ENCODE data around the gene WNT5B.

WNT5B gene

GRCh38 chr12:1650978-1651361 lies 21.9 kb downstream of the WNT5B start:
- no peak for DNase-seq (ENCODE audit: low read depth in 2 of 2)

- no peak for DNase-seq (ENCODE audit: low read depth in 2 of 2)
Observed at GRCh38 chr12:1651946-1652345, 22.9 kb downstream of the WNT5B start.

- no peak for DNase-seq (ENCODE audit: low read depth in 2 of 2)
Observed at GRCh38 chr12:1655225-1655788, 26.3 kb downstream of the WNT5B start.

DNA sequence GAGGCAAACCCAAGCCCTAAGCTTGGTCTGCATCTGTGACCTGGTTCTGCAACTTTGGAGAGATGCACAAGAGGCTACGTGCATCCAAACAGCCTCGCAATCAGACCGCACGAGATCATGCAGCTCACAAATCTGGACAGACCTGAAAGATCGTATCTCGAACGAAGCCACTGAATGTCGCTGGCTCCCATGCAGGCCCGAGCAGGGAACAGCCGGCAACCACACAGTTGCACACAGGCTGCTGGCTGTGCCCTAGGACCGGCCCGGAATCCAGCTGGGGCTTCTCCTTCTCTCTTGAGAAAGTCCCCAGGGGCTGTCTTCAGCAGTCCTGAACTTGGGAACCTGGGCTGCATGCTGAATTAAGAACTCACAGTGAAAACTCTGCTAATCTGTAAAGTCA lies 27.9 kb downstream of the WNT5B start:
- no peak for DNase-seq (ENCODE audit: low read depth in 2 of 2)

GRCh38 chr12:1657688-1658087 lies 28.7 kb downstream of the WNT5B start:
- no peak for DNase-seq (ENCODE audit: low read depth in 2 of 2)

DNA sequence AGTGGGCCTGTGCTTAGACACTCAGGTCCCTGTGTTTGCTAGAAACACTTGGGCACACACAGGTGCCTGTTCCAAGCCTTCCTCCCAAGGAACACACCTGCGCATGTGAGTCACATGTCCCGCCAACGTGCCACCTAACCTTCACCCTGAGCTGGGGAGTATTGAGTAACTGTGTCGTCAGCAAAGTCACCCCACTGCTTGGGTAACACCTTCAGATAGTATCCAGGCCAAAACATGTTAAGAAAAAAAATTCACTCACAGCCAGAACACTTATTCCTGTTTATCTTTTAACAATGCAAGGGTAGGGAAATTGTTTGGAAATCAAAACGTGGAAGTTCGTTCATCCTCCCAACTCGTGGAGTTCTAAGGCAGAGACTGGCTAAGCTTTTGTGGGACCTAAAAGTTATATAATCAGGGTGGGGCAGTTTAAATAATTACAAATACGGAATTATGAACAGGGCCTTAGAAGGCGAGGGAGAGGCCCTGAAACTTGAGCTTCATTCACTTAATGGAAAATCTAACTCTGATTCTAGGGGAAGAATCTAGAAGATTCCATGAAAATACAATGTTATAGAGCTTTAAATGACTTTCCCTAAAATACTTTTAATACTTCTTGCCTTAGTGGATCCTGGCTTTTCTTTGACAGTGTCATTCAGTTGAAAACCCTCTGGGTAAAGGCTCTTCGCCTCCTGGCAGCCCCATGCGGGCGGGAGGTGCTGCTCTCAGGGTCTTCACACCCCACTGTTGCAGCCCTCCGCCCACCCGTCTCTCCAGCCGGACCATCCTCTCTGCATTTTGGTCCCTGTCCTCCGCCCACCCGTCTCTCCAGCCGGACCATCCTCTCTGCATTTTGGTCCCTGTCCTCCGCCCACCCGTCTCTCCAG lies 31.5 kb downstream of the WNT5B start:
- peak; percentile 55 to 60 for DNase-seq (ENCODE audit: low read depth in 2 of 2)

GRCh38 chr12:1661553-1662335 lies 32.7 kb downstream of the WNT5B start:
- DNase-seq (ENCODE audit: low read depth in 2 of 2) = peak; percentile 69 to 80

DNA sequence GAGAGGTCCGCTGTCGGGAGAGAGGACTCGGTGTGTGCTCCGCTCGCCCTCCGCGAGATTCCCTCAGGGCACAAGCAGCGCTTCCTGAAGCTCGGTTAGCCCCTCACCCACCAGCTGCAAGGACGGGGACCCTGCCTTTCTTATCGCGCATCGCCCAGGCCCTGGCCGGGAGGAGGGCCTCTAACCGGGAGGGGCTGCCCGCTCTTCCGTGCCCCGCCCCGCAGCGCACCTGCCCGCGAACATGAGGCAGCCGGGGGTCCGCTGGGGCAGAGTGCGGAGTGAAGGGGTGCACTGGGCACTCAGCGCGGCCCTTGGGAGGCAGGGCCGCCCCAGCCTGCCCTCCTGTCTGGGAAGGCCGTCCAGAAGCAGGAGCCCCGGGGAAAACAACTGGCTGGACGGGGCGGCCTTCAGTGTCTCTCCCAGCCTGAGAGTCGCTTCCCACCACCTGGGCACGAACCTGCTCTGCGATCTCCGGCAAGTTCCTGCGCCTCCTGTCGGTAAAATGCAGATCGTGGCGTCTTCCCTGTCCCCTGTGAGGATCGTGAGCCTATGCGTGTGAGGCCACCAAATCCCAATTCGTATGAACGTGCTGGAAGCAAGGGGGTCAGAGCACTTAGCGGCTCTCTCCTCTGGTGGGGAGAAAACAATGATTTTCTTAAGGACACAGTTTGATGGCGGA lies 33.9 kb downstream of the WNT5B start:
- peak in 1 of 2 donors; percentile 12 for DNase-seq (ENCODE audit: low read depth in 2 of 2)

DNA sequence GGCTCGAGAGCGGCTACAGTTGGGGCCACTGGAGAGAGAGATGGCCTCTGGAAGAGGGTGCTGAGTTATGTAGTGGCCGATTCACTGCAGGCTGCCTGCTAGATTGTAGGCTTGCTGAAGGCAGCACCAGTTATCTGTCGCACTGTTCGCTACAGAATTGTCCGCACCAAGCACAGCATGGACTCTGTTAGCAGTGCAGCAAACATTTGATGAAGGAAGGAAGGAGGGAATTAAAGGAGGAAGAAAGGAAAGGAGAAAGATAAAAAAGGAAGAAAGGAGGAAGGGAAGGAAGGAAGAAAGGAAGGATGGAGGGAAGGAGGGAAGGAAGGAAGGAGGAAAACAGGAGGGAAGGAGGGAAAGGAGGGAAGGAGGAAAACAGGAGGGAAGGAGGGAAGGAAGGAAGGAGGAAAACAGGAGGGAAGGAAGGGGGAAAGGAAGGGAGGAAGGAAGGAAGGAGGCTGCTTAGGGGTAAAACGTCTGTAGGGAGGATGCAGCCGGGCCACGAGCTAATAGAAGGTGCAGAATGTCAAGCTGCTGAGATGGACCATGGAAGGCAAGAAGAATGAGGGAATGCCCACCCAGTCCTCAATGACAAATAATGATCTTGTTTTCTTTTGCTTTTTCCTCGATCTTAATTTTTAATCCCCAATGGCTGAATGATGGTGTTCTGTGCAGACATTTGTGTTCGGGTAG lies 34.6 kb downstream of the WNT5B start:
- no peak for DNase-seq (ENCODE audit: low read depth in 2 of 2)

- no peak for DNase-seq (ENCODE audit: low read depth in 2 of 2)
Observed at GRCh38 chr12:1665366-1665765, 36.3 kb downstream of the WNT5B start.

DNA sequence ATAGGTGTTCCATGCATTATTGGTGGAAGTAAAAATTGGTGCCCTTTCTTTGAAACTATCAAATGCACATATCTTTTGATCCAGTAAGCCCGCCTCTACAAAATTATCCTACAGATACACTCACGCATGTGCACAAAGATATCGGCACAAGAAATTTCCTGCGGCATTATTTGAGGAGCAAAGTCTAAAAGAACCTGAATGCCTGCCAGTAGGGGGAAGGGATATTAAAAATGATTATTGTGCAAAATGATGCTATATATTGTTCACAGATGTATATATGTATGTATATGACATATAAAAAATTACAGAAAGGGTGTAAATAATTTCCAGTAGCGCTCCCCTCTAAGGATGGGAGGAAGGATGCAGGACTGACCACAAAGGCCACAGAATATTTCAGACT lies 37.2 kb downstream of the WNT5B start:
- no peak for DNase-seq (ENCODE audit: low read depth in 2 of 2)

DNA sequence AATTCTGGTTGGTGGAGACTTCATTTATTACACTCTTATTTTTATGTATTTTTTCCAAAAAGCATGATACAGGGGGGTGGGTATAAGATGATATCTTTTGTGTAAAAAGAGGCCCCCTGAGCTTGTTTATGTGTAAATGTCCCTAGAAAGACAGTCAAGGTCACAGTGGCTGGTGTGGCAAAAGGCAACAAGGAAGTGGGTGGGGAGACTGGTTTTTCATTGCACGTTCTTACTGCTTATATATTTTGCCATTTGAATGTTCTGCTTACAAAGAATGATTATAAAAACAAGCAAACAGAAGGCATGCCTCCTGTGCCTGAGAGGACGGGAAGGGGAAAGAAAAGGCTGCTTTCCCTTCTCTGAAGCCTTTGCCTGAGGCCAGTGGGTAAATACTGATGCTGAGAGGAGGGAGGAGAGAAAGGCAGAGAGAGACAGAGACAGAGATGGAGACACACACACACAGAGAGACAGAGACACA lies 37.7 kb downstream of the WNT5B start:
- DNase-seq (ENCODE audit: low read depth in 2 of 2) = no peak

DNA sequence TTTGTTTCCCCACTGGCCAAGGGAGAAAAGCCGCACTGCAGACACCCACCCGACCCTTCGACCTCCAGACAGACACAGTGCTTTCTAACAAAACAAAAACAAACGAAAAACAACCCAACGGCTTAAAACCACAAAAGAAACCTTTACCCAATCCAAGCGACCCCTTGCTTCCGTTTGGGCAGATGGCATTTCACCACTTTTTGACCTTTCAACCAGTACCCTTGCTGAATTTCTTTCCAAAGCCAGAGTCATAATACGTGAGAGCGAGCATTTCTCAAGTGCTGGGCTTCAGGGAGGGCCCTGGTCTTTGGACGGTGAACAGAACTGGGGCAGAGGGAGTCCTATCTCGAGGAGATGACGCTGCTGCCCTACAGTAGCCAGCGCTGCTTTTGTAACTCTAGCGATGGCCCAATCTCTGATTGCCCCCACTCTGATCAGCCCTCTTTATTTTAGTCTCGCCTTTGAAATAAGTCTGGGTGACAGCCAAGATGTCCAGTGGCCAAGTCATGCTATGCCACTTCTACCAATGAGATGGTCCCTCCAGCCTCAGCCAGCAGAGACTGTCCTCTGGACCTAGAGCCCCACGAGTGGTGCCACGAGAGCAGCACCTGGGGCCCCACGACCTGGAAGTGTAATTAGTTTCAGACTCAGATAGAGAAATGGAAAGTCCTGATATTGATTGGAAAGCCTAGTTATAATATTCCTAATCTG lies 40.0 kb downstream of the WNT5B start:
- DNase-seq (ENCODE audit: low read depth in 2 of 2) = no peak

DNA sequence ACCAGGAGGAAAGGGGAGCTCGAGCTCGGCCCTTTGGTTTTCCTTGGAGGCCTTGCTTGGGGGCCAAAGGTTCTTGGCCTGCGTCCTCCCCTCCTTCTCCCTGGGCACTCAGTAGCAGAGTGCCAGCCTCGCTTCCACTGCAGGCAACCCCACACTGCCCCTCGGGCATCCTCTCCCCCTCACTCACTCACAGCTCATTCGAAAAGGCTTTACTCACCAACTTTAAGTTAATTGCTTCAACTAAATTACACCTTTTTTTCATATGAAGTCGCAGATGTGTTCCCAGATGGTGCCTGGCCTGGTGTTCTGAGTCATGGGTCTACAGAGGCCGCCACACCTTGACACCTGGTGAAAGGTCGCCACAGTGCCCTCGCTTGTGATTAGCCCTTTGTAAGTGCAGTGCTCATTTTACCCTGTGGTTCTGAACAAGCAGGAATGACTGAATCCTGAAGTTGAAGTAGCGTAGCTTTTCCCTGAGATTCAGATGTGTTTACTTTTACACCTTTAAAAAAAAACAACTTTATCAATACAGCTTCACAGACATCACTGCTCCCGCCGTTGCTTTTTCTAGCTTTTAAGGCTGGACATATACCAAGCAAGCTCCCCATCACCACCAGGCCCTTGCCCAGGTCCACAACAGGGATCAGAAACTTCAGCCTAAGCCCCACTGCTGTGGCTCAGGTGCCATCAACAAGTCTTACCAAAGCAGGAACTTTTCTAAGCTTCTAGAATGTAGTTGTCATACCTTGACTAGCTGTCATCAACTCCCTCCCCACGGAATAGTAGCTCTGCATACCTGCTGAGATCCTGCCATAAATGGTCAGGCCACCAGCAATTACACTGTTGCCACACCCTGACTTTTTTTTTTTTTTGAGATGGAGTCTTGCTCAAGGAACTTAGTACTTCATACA lies 41.6 kb downstream of the WNT5B start:
- DNase-seq (ENCODE audit: low read depth in 2 of 2) = no peak

DNA sequence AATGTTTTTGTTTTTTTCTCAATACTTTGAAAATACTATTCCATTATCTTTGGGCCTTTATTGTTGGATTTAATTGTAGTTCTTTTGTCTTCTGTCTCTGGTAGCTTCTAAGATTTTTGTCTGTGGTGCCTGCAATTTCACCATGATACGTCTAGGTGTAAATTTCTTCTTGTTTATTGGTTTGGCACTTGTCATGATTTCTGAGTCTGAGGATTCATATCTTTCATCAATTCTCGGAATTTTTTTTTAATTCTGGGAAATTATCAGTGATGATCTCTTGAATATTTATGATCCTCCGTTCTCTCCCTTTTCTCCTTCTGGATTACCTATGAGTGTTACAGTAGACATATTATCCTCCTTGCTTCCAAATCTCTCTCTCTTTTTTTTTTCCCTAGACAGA lies 47.0 kb downstream of the WNT5B start:
- no peak for DNase-seq (ENCODE audit: low read depth in 2 of 2)

DNA sequence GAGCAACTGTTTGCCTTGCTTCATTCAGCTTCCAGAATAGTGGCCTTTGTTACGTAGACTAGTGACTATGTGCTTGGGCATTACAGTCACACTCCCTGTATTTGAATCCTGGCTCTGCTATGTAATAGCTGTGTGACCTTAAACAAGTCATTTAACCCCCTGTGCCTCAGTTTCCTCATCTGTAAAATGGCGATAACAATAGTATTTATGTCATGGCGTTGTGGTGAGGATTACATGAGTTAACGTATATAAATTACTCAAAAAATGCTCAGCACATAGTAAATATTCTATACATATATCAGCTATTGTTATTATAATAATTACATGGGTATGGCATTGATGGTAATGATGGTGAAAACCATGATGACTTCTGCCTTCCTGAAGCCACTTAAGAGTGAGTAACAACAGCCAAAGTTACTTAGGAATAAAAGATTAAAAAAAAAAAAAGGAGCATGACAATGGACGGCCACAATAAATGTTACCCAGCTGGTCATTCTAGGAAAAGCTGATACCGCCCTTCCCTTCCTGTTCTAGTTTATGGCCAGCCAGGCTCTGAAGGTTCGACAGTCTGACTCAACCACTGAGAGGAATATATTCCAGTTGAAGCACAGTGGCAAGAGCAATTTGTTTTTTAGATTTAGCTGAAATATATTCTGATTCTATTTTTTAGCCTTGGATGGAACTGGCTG lies 51.9 kb downstream of the WNT5B start:
- DNase-seq (ENCODE audit: low read depth in 2 of 2) = no peak

DNA sequence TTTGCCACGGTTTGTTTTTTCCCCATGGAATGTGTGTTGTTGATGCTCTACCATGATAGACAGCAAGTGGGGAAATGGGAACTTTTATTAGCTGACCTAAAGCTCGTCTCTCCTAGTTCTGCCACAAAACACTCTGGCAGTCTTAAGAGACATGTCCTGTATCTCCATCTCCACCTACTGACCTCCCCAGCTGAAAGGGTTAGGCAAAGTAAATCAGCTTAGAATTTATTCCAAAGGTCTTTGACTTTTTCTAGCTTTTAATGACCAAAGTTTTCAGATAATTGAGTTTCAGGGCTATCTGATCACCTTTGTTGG lies 52.4 kb downstream of the WNT5B start:
- no peak for DNase-seq (ENCODE audit: low read depth in 2 of 2)

DNA sequence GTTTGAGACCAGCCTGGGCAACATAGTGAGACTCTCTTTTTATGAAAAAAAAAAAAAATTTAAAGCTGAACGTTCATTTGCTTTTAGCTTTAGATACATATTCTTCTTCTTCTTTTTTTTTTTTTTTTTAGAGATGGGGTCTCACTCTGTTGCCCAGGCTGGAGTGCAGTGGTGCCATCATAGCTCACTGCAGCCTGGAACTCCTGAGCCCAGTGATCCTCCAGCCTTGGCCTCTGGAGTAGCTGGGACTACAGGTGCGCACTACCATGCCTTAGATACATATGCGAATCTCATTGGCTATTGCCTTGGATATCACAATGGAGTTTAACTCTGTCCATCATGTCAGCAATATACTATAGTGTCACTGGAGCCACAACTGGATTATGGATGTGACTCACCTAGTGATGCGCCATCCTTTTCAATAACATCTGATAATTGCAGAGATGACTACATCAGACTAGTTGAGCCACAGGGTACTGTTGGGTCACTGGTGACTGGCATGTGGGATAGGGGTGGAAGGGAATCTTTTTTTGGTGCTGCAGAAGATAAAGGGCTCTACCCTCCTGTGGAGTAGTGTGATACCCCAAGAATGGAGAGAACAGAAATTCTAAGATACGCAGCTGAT lies 59.2 kb downstream of the WNT5B start:
- DNase-seq (ENCODE audit: low read depth in 2 of 2) = no peak

Data from stimulated activated CD8-positive, alpha-beta memory T cell treated with anti-CD3 and anti-CD28 coated beads, Interleukin-7, amount 100 ng/mL, for 4 hours (primary cell).